22Rv1 (cell line): ENCODE results near the gene VWA5A.
A peak's percentile ranks its signal among the peaks of the same experiment; 100 is the strongest.
"Not testable (repeated sequence)": the region's sequence is repeated elsewhere in the genome, so short reads cannot be mapped to it uniquely, and the experiment has no call there.

Experiments used
- H3K27ac ChIP-seq: fragments of 450-650 bp; 2 replicates; pipeline ENCODE4 v1.5.1; 2017
- ZFX ChIP-seq: fragments of 450-650 bp; IDR thresholded peaks from 2 replicates; pipeline ENCODE4 v1.6.1; 2017; ENCODE audit warnings: antibody characterized with exemption, borderline replicate concordance
- TF ChIP-seq, protein P1 (sequence below): fragments of 450-650 bp; IDR thresholded peaks from 2 replicates; pipeline ENCODE4 v1.5.1; 2017; ENCODE audit warnings: mild to moderate bottlenecking

Gene VWA5A

GRCh38 chr11:124115782-124116616, 749 bp downstream of the VWA5A start:
- H3K27ac ChIP-seq: no peak overlapping the region
- TF ChIP-seq ZFX: no peak
- TF ChIP-seq, protein P1, sequence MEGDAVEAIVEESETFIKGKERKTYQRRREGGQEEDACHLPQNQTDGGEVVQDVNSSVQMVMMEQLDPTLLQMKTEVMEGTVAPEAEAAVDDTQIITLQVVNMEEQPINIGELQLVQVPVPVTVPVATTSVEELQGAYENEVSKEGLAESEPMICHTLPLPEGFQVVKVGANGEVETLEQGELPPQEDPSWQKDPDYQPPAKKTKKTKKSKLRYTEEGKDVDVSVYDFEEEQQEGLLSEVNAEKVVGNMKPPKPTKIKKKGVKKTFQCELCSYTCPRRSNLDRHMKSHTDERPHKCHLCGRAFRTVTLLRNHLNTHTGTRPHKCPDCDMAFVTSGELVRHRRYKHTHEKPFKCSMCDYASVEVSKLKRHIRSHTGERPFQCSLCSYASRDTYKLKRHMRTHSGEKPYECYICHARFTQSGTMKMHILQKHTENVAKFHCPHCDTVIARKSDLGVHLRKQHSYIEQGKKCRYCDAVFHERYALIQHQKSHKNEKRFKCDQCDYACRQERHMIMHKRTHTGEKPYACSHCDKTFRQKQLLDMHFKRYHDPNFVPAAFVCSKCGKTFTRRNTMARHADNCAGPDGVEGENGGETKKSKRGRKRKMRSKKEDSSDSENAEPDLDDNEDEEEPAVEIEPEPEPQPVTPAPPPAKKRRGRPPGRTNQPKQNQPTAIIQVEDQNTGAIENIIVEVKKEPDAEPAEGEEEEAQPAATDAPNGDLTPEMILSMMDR: no peak

DNA sequence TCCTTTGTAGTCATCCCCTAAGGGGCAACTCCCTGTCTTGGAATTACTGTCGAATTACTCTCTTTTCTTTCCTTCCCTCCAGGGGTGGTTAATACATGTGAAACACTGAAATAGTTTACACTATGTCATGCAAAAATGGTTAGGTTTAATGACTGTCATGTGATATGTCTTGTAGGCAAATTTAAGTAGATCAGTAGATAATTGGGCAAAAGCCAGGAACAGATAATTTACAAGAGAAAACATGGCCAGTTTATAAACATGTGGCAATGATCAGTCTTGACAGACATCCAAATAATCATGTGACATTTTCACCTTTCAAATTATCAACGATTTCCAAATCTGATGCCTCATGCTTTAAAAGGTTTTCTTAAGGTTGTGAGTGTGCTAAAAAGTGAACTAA, 3.9 kb downstream of the VWA5A start:
- TF ChIP-seq, protein P1: no peak
- TF ChIP-seq ZFX: no peak
- no peak overlapping the region for H3K27ac ChIP-seq

DNA sequence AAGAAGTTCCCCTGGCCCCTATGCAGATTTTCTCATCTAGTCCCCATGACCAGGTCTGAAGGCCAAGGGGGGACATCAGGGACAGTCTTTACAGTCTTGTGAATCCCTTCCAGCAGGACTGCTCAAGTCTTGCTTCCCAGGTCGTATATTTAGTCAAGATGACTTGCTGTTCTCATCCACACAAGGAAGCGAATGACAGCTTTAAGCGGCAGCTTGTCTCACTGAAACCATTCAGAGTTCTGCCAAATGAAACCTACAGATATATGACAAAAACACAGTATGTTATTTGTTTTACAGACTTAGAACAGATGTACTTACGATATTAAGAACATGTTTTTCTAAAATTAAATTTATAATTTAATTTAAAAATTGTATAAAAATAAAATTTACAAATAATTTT, 5.6 kb downstream of the VWA5A start:
- no peak overlapping the region for H3K27ac ChIP-seq
- TF ChIP-seq, protein P1: no peak
- TF ChIP-seq ZFX: no peak

DNA sequence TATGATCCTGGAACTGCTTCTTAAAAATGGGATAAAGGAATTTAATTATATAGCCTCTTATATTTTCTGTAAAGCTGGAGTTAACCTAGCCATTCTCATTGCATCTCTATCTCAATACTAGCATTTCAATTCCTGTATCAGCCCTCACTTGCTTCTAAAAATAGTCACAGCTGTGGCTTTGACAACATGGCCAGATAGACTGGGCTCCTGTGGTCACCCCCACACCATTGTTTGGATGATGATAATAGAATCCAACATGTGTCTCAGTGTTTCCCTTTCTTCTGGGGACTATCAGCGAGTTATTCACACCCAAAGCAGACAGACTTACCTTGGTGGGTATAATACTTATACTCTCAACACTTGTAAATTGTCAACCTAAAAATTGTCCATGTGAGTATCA, 6.9 kb downstream of the VWA5A start:
- TF ChIP-seq, protein P1: no peak
- no peak for TF ChIP-seq ZFX

DNA sequence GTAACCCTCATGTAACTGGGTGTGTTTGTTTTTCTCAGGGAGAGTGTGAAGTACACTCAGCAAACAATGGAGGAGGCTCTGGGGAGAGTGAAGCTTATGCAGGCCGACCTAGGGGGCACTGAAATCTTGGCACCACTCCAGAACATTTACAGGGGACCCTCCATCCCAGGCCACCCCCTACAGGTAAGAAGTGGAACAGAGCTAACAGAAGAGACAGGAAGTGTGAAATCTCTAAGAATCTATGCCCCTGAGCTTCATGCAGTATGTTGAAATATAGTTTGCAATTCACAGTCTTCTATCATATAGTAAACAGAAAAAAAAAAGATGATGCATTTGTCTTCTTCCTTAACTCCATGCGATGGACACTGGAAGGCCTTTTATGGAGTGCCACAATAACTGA, 8.4 kb downstream of the VWA5A start:
- H3K27ac ChIP-seq: no peak overlapping the region
- TF ChIP-seq, protein P1: 0 out of 2 replicates have a peak, but pooled peaks have one; percentile 10
- no peak for TF ChIP-seq ZFX

More for the DNA sequence above, 6.9 kb downstream of the VWA5A start:
- no peak overlapping the region for H3K27ac ChIP-seq

GRCh38 chr11:124127134-124127533, 11.9 kb downstream of the VWA5A start:
- not testable (repeated sequence) for H3K27ac ChIP-seq

DNA sequence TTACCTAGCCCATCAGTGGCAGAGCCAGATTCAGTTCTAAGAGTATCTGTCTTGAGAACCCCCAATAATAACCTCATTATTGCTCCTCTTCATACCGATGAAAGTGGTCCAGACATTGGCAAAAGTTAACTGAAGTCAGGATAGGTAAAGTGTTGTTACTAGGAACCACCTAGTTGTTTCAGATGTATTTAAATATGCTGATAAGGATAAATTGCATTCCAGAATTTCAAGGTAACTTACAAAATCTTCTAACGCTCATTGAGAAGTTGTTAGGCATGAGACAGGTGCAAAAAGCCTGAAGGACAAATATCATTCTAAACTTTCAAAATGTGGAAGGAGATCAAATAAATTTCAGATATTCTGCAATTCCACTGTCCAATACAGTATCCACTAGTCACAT, 27.8 kb downstream of the VWA5A start:
- TF ChIP-seq ZFX: no peak
- TF ChIP-seq, protein P1: no peak
- no peak overlapping the region for H3K27ac ChIP-seq

- TF ChIP-seq, protein P1: no peak
- no peak for TF ChIP-seq ZFX
- no peak overlapping the region for H3K27ac ChIP-seq
Measured at GRCh38 chr11:124147951-124148350, 32.7 kb downstream of the VWA5A start.
